Panc1 (cell line): ENCODE data around the gene SPACA6.

Experiments used
- POLR2AphosphoS5 ChIP-seq: IDR thresholded peaks from 2 replicates; pipeline ENCODE4 v1.6.1; 2012; ENCODE audit warnings: mild to moderate bottlenecking, low read depth, low read length, moderate library complexity
- TF ChIP-seq, protein P1 (sequence below): fragments of 450-650 bp; IDR thresholded peaks from 2 replicates; pipeline ENCODE4 v1.5.1; 2017; ENCODE audit warnings: mild to moderate bottlenecking
- TF ChIP-seq, protein P2 (sequence below), 2 experiments: IDR thresholded peaks; 2 replicates each; pipeline ENCODE4 v1.6.1; 2011 to 2012; ENCODE audit warnings: low read depth in 2 of 2, control low read depth in 1 of 2, low read length in 1 of 2, mild to moderate bottlenecking in 1 of 2, moderate library complexity in 1 of 2; ENCODE audit not compliant: insufficient read depth in 1 of 2

DNA sequence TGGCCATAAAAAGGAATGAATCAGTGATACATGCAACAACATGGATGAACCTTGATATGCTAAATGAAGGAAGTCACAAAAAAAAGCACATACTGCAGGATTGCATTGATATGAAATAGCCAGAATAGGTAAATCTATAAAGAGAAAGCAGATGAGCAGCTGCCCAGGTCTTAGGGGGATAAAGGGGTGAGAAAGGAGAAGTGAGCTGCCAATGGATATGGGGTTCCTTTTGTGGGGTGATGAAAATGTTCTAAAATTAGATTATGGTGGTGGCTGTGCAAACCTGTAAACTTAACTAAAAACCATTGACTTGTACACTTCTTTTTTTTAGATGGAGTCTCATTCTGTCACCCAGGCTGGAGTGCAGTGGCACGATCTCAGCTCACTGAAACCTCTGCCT lies 18.6 kb downstream of the SPACA6 start:
- TF ChIP-seq, protein P1, sequence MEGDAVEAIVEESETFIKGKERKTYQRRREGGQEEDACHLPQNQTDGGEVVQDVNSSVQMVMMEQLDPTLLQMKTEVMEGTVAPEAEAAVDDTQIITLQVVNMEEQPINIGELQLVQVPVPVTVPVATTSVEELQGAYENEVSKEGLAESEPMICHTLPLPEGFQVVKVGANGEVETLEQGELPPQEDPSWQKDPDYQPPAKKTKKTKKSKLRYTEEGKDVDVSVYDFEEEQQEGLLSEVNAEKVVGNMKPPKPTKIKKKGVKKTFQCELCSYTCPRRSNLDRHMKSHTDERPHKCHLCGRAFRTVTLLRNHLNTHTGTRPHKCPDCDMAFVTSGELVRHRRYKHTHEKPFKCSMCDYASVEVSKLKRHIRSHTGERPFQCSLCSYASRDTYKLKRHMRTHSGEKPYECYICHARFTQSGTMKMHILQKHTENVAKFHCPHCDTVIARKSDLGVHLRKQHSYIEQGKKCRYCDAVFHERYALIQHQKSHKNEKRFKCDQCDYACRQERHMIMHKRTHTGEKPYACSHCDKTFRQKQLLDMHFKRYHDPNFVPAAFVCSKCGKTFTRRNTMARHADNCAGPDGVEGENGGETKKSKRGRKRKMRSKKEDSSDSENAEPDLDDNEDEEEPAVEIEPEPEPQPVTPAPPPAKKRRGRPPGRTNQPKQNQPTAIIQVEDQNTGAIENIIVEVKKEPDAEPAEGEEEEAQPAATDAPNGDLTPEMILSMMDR = no peak
- TF ChIP-seq, protein P2, sequence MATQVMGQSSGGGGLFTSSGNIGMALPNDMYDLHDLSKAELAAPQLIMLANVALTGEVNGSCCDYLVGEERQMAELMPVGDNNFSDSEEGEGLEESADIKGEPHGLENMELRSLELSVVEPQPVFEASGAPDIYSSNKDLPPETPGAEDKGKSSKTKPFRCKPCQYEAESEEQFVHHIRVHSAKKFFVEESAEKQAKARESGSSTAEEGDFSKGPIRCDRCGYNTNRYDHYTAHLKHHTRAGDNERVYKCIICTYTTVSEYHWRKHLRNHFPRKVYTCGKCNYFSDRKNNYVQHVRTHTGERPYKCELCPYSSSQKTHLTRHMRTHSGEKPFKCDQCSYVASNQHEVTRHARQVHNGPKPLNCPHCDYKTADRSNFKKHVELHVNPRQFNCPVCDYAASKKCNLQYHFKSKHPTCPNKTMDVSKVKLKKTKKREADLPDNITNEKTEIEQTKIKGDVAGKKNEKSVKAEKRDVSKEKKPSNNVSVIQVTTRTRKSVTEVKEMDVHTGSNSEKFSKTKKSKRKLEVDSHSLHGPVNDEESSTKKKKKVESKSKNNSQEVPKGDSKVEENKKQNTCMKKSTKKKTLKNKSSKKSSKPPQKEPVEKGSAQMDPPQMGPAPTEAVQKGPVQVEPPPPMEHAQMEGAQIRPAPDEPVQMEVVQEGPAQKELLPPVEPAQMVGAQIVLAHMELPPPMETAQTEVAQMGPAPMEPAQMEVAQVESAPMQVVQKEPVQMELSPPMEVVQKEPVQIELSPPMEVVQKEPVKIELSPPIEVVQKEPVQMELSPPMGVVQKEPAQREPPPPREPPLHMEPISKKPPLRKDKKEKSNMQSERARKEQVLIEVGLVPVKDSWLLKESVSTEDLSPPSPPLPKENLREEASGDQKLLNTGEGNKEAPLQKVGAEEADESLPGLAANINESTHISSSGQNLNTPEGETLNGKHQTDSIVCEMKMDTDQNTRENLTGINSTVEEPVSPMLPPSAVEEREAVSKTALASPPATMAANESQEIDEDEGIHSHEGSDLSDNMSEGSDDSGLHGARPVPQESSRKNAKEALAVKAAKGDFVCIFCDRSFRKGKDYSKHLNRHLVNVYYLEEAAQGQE (IDR thresholded peaks at IDR 0.05; ENCODE audit: insufficient read depth in 1 of 2, low read depth in 2 of 2, low read length in 1 of 2) = no peak
- TF ChIP-seq POLR2AphosphoS5 = no peak
